Activated naive CD8-positive, alpha-beta T cell treated with anti-CD3 and anti-CD28 coated beads for 36 hours (primary cell): ENCODE data around the gene ASF1A. TPM values are rescaled to one million over a fixed set of nuclear protein-coding genes. Genes with fewer than 3 reads are reported as not detected.

ENCODE experiments used
- DNase-seq: peaks from one replicate; pipeline ENCODE4 v3.0.0; 2021
- H3K27ac Mint-ChIP-seq: one replicate; pipeline ENCODE4 v1.8.0; 2022; ENCODE audit warnings: mild to moderate bottlenecking, moderate library complexity, mixed read lengths
- H3K27me3 Mint-ChIP-seq: one replicate; pipeline ENCODE4 v1.8.0; 2022; ENCODE audit warnings: mild to moderate bottlenecking, mixed read lengths
- H3K36me3 Mint-ChIP-seq: one replicate; pipeline ENCODE4 v1.8.0; 2021; ENCODE audit warnings: mild to moderate bottlenecking, mixed read lengths
- H3K4me1 Mint-ChIP-seq: one replicate; pipeline ENCODE4 v1.8.0; 2021; ENCODE audit warnings: mixed read lengths
- H3K4me3 Mint-ChIP-seq: one replicate; pipeline ENCODE4 v1.8.0; 2022; ENCODE audit warnings: mild to moderate bottlenecking, moderate library complexity, mixed read lengths
- H3K9me3 Mint-ChIP-seq: one replicate; pipeline ENCODE4 v1.8.0; 2022; ENCODE audit warnings: mixed read lengths
- total RNA-seq, 2 experiments: library from RNA; stranded (reverse); gene quantifications; one replicate each; pipeline ENCODE4 v1.2.3, GENCODE V29; 2021

Gene ASF1A
- total RNA-seq, 2 experiments from 2014 or later = 39.9 to 42.7 TPM

GRCh38 chr6:118872318-118872717 lies 21.6 kb upstream of the ASF1A start:
- no peak overlapping the region for H3K27ac Mint-ChIP-seq
- H3K36me3 Mint-ChIP-seq = peaks cover 58% of the 10 kb centered on the region
- H3K9me3 Mint-ChIP-seq = peaks cover 13% of the 10 kb centered on the region
- no peak for DNase-seq
- H3K4me1 Mint-ChIP-seq = peaks cover 39% of the 10 kb centered on the region
- no peaks in the 10 kb centered on the region for H3K27me3 Mint-ChIP-seq
- no peak overlapping the region for H3K4me3 Mint-ChIP-seq

GRCh38 chr6:118872726-118873125 lies 21.2 kb upstream of the ASF1A start:
- H3K9me3 Mint-ChIP-seq = peaks cover 13% of the 10 kb centered on the region
- H3K27me3 Mint-ChIP-seq = no peaks in the 10 kb centered on the region
- no peak overlapping the region for H3K27ac Mint-ChIP-seq
- H3K4me1 Mint-ChIP-seq = peaks cover 43% of the 10 kb centered on the region
- no peak for DNase-seq
- H3K36me3 Mint-ChIP-seq = peaks cover 61% of the 10 kb centered on the region
- no peak overlapping the region for H3K4me3 Mint-ChIP-seq

DNA sequence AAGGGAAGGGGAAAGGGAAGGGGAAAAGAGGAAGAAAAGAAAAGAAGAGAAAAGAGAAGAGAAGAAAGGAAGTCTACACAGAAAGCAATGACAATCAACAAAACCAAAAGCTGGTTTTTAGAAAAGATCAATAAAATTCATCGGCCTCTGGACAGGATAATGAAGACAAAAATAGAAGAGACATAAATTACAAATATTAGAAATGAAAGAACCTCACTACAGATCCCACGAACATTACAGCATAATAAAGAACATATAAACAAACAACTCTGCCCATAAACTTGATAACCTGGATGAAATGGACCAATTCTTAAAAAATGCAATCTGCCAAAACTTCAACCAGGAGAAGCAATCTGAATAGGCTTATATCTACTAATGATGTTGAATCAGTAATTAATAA lies 20.7 kb upstream of the ASF1A start:
- Mint-ChIP-seq H3K27me3 (no peaks in the 10 kb centered on the region), H3K4me1 (peaks cover 43% of the 10 kb centered on the region), H3K27ac (no peak overlapping the region), H3K4me3 (no peak overlapping the region), H3K9me3 (peaks cover 10% of the 10 kb centered on the region), H3K36me3 (peaks cover 61% of the 10 kb centered on the region)
- no peak for DNase-seq

GRCh38 chr6:118875672-118876071 lies 18.3 kb upstream of the ASF1A start:
- peaks cover 1% of the 10 kb centered on the region for H3K9me3 Mint-ChIP-seq
- H3K27ac Mint-ChIP-seq = no peak overlapping the region
- no peak overlapping the region for H3K4me3 Mint-ChIP-seq
- no peak for DNase-seq
- peaks cover 47% of the 10 kb centered on the region for H3K36me3 Mint-ChIP-seq
- no peaks in the 10 kb centered on the region for H3K27me3 Mint-ChIP-seq
- peaks cover 39% of the 10 kb centered on the region for H3K4me1 Mint-ChIP-seq

DNA sequence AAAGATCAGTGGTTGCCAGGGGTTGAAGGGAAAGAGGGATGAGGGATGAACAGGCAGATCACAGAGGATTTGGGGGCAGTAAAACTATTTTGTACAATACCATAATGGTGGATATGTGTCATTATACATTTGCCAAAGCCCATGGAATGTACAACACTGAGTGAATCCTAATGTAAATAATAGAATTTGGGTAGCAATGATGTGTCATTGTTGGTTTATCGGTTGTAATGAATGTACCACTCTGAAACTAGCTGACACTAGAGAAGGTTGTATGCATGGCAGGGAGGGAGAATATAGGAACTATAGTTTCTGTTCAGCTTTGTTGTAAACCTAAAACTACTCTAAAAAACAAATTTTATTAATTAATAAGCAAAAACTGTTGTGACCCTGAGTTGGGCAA lies 17.8 kb upstream of the ASF1A start:
- H3K27me3 Mint-ChIP-seq = no peaks in the 10 kb centered on the region
- no peak overlapping the region for H3K27ac Mint-ChIP-seq
- peaks cover 38% of the 10 kb centered on the region for H3K4me1 Mint-ChIP-seq
- no peak overlapping the region for H3K4me3 Mint-ChIP-seq
- H3K9me3 Mint-ChIP-seq = peaks cover 1% of the 10 kb centered on the region
- peaks cover 43% of the 10 kb centered on the region for H3K36me3 Mint-ChIP-seq
- DNase-seq = no peak

GRCh38 chr6:118876814-118877213 lies 17.1 kb upstream of the ASF1A start:
- Mint-ChIP-seq H3K9me3 (no peaks in the 10 kb centered on the region), H3K4me1 (peaks cover 40% of the 10 kb centered on the region), H3K4me3 (no peak overlapping the region), H3K27me3 (no peaks in the 10 kb centered on the region), H3K36me3 (peaks cover 39% of the 10 kb centered on the region), H3K27ac (no peak overlapping the region)
- DNase-seq = no peak

- H3K27ac Mint-ChIP-seq = no peak overlapping the region
- H3K36me3 Mint-ChIP-seq = peaks cover 42% of the 10 kb centered on the region
- no peaks in the 10 kb centered on the region for H3K9me3 Mint-ChIP-seq
- no peaks in the 10 kb centered on the region for H3K27me3 Mint-ChIP-seq
- H3K4me3 Mint-ChIP-seq = no peak overlapping the region
- peaks cover 45% of the 10 kb centered on the region for H3K4me1 Mint-ChIP-seq
- no peak for DNase-seq
Observed at GRCh38 chr6:118877806-118878205, 16.1 kb upstream of the ASF1A start.

DNA sequence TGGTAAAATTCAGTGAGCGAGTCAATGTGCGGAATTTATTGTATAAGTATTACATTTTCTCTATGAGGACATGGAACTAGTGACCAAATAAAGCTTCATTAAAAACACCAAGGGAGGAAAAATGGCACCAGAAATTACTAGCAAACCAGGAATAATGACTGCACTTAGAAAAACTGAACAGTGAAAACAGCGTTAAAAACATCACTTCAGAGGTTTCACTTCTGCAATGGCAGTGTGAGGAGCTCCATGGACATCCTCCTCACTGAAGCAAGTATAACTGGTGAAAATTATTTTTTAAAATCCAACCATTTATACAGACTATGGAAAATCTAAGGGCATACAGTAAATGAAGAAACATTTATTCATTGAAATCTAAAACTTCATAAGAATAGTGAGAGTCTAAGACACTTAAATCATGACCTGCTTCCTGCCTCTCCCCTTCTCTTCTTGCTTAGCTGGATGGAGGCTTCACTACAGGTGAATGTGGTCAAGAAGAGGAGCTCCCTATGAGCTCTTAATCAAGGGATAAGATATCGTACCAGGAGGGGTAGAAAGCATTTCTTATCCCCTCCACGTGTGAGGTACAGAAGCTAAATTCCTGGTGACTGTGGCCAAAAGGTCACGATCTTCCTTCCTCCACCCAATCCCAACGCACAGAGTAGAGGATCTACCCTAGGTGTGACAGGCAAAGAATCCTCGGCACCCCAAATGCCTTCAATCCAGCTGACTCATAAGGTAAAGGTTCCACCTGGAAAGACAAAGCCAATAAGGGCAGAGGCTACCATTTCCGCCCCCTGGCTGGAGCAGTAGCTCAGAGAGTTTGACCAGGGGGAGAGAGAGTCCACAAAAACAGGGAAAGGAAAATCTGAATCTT lies 12.3 kb upstream of the ASF1A start:
- Mint-ChIP-seq H3K4me1 (peaks cover 61% of the 10 kb centered on the region), H3K27me3 (no peaks in the 10 kb centered on the region), H3K4me3 (no peak overlapping the region), H3K27ac (no peak overlapping the region), H3K9me3 (no peaks in the 10 kb centered on the region), H3K36me3 (peaks cover 38% of the 10 kb centered on the region)
- no peak for DNase-seq

GRCh38 chr6:118882314-118882905 lies 11.5 kb upstream of the ASF1A start:
- no peaks in the 10 kb centered on the region for H3K27me3 Mint-ChIP-seq
- H3K36me3 Mint-ChIP-seq = peaks cover 35% of the 10 kb centered on the region
- H3K27ac Mint-ChIP-seq = no peak overlapping the region
- no peak overlapping the region for H3K4me3 Mint-ChIP-seq
- H3K4me1 Mint-ChIP-seq = peaks cover 59% of the 10 kb centered on the region
- peaks cover 1% of the 10 kb centered on the region for H3K9me3 Mint-ChIP-seq
- DNase-seq = no peak

- H3K36me3 Mint-ChIP-seq = peaks cover 47% of the 10 kb centered on the region
- peaks cover 66% of the 10 kb centered on the region for H3K4me1 Mint-ChIP-seq
- no peak for DNase-seq
- H3K27me3 Mint-ChIP-seq = no peaks in the 10 kb centered on the region
- H3K9me3 Mint-ChIP-seq = peaks cover 3% of the 10 kb centered on the region
- H3K27ac Mint-ChIP-seq = no peak overlapping the region
- H3K4me3 Mint-ChIP-seq = no peak overlapping the region
Observed at GRCh38 chr6:118886641-118887040, 7.3 kb upstream of the ASF1A start.

DNA sequence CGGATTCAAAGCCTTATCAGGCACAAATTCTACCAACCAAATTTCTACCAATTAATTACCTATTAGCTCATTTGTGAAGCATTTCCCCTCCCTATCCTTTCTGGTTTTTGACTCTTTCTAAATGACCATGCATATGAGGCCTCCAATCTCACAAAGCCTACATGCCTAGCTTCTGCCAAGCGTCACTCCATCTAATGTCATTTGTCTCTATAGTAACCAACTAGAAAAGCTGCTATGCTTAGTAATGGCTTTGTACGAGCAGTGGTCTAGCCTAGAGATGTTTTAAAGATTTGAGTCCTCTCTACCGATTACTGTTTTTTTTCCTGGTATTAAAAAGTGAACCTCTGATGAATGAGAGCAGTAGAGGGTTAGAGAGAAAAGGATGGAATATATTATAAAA lies 4.8 kb upstream of the ASF1A start:
- Mint-ChIP-seq H3K9me3 (peaks cover 3% of the 10 kb centered on the region), H3K4me1 (peaks cover 63% of the 10 kb centered on the region), H3K4me3 (no peak overlapping the region), H3K27me3 (no peaks in the 10 kb centered on the region), H3K36me3 (peaks cover 42% of the 10 kb centered on the region), H3K27ac (peak overlapping the region; percentile 65)
- no peak for DNase-seq

DNA sequence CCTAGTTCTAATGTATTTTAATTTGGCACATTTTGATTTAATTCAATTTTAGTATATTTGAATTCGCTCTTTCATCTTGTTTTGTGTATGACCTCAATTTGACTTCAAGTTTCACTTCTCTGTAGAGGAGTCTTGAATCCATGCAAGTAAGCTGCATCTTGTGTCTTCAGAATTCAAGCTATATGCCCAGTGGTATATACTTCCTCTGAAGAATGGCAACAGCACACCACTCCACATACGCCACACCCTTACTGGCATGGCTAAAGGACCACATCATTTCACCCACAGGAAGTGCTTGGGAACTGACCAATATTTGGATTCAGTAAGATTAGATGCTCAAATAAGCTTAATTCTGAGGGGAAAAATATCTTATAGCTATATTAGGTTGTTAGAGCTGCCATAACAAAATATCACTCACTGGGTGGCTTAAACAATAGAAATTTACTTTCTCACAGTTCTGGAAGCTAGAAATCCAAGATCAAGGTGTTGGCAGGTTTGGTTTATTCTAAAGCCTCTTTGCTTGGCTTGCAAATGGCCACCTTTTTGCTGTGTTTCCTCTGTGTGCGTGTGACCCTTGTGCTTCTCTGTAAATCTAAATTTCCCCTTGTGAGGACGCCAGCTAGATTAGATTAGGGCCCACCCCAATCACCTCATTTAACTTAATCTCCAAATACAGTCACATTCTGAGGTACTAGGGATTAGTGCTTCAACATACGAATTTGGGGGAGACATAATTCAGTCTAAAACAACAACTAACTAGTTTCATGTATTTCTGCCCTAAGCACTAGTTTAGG lies 2.8 kb upstream of the ASF1A start:
- peaks cover 40% of the 10 kb centered on the region for H3K36me3 Mint-ChIP-seq
- peak overlapping the region; percentile 99 for H3K27ac Mint-ChIP-seq
- no peak for DNase-seq
- peaks cover 3% of the 10 kb centered on the region for H3K9me3 Mint-ChIP-seq
- peak overlapping the region; percentile 95 for H3K4me3 Mint-ChIP-seq
- H3K4me1 Mint-ChIP-seq = peaks cover 51% of the 10 kb centered on the region
- no peaks in the 10 kb centered on the region for H3K27me3 Mint-ChIP-seq

GRCh38 chr6:118892355-118892991 lies 1.5 kb upstream of the ASF1A start:
- Mint-ChIP-seq H3K4me3 (peak overlapping the region; percentile 95), H3K9me3 (peaks cover 1% of the 10 kb centered on the region), H3K36me3 (peaks cover 34% of the 10 kb centered on the region), H3K27me3 (no peaks in the 10 kb centered on the region), H3K27ac (peak overlapping the region; percentile 99), H3K4me1 (peaks cover 48% of the 10 kb centered on the region)
- DNase-seq = no peak

- H3K4me1 Mint-ChIP-seq = peaks cover 53% of the 10 kb centered on the region
- peak; percentile 40 for DNase-seq
- H3K9me3 Mint-ChIP-seq = peaks cover 1% of the 10 kb centered on the region
- H3K4me3 Mint-ChIP-seq = peak overlapping the region; percentile 95
- peak overlapping the region; percentile 99 for H3K27ac Mint-ChIP-seq
- H3K27me3 Mint-ChIP-seq = no peaks in the 10 kb centered on the region
- peaks cover 34% of the 10 kb centered on the region for H3K36me3 Mint-ChIP-seq
Observed at GRCh38 chr6:118893064-118893806, 717 bp upstream of the ASF1A start.
